HG03469 (cell line): ENCODE results near the gene ADISSP.
A peak's percentile ranks its signal among the peaks of the same experiment; 100 is the strongest.
"Not testable (repeated sequence)": the region's sequence is repeated elsewhere in the genome, so short reads cannot be mapped to it uniquely, and the experiment has no call there.

Experiments
- ATAC-seq: cut with Tn5 transposase; IDR thresholded peaks from one replicate; pipeline ENCODE4 v1.9.1; 2021; ENCODE audit warnings: mild to moderate bottlenecking, moderate library complexity, moderate number of reproducible peaks; ENCODE audit not compliant: unreplicated experiment

ADISSP gene

DNA sequence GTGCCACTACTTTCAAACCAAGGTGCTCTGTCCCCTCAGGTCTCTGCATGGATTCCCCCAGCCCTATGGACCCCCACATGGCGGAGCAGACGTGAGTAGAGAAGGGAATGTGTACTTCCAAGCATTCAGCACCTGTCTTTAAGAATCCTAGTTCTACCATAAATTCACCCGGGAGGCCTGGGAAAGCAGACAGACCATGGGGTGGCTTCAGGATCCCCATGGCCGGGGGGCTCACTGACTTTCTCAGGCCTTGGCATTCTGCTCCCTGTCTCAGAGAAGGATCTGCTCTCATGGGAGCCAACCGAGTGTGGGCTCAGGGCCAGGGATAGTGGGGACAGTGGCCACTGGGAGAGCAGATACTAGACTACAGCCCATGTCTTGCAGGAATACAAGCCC lies 30.8 kb upstream of the ADISSP start:
- no peak for ATAC-seq

DNA sequence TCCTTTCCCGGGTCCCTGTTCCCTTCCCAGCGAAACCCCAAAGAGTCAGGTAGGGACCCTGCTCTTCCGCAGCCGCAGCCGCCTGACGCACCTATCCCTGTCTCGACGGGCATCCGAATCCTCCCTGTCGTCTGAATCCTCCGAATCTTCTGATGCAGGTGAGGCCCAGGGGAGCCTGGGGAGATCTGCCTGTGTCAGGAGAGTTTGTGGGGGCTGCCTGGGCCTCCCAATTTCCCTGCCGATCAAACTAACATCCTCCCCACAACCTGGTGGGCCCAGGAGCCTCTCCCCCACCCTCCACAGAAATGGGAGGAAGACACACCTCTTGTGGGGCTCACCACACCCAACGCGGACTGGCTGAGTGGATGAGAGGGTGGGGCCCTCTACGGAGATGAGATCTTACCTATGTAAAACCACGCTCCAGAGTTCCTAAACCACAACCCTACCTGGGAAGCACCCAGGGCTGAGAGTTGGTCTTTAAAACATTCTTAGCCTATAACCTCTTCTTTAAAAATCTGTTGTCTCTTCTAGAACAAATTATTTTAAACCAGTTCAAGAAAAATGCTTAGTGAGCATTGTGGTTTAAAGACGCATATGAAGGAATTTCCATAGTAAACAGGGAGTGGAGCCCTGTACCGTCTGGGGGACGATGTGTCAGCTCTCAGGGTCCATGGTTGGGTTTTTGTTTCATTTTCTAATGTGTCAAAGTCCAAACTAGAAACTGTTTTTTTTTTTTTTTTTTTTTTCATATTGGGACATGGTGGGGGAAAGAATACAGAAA lies 30.2 kb upstream of the ADISSP start:
- no peak for ATAC-seq

DNA sequence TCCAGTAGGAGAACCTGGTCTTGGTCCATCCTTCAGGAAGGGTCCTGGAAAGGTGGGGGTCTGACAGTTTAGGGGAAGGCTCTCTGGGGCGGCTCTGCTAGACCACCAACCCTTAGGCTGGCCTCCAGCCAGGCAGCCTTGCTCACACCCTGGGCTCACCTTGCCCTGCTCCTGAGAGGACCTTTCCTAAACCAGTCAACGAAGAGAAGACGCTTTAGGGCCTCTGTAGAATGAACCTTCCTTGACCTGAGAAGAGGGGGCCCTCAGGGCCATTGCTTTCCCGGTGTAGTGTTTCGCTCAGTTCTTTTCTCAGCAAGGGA lies 29.6 kb upstream of the ADISSP start:
- no peak for ATAC-seq

DNA sequence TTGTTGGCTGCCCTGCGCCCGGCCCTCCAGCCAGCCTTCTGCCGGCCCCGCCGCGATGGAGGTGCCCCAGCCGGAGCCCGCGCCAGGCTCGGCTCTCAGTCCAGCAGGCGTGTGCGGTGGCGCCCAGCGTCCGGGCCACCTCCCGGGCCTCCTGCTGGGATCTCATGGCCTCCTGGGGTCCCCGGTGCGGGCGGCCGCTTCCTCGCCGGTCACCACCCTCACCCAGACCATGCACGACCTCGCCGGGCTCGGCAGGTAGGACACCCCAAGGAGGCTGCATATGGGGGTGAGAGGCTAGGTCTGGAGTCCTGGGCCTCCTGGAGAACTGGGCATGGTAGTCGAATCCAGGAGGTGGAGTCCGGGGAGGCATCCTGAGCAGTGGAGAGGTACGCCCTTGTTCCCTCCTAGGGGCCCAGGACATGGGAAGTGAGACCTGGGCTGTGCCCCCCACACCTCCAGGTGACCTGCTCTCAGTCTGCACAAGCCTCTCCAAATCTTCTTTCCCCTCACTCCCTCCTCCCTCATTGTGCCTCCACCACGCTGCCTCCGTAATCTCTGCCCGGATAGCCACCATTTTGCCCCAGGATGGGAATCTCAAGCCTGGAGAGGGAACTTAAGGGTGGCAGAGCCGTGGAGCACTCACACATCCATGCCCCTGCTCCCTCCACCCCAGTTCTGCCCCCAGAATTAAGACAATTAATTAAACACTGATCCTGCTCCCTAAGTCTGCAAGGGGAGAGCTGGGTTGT lies 29.1 kb upstream of the ADISSP start:
- no peak for ATAC-seq

DNA sequence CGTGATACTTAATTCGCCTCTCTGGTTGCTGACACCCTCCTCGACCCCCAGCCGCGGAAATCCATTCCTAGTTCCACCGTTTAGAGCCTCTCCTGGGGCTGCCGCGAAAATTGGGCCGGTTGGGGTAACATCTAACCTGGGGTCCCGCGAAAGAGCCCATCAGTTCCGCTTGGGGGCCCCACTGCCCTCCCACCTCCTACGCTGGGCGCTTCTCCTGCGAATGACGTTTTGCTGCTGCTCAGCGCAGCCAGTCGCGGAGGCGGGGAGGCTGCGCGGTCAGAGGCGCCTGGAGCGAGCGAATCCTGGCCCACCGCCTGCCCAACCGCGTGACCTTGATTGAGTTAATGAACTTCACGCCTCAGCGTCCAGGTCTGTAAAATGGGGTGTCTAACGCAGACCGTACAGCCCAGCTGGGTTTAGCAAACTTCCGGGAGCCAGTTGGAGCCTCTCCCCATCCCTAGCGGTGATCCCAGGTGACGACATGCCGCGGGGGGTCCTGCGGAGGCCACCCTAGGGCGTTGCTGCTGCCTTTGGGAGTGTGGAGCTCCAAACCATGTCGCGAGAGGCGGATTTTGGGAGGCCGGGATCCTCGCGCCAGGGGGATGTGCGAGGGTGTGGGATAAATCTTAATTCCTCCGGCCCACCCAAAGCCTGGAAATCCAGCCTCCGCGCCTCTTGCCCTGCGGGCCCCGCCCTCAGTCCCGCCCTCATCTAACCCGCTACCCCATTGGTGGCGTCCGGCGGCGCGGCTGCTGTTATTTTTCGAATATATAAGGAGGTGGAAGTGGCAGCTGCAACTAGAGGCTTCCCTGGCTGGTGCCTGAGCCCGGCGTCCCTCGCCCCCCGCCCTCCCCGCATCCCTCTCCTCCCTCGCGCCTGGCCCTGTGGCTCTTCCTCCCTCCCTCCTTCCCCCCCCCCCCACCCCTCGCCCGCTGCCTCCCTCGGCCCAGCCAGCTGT lies 28.2 kb upstream of the ADISSP start, which contains the start of gene CDC25B:
TSS of gene CDC25B (plus strand) at position 800 of the 958 bp plus-strand sequence. CDS start 222 bp downstream, outside the sequence.
- ATAC-seq: peak; percentile 35

DNA sequence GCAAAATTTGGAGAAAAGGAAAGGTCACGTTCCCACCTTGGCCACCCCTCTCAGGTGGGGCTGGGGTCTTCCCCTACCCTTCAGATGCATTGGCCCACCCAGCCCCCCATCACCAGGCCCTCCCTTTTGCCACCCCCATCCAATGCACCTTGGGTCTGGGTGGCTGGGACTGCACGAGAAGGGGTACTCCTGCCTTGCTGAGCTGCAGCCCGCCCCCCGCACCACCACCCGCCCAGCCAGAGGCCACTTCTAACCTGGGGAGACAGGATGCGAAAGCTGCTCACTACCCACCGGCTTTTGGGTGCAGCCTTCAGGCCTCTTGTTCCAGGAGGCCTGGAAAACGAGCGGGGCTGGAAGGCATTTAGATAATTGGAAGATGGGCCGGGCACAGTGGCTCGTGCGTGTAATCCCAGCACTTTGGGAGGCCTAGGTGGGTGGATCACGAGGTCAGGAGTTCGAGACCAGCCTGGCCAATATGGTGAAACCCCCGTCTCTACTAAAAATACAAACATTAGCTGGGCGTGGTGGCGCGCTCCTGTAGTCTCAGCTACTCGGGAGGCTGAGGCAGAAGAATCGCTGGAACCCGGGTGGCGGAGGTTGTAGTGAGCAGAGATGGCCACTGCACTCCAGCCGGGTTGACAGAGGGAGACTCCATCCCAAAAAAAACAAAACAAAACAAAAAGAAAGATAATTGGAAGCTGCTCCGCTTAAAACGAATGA lies 27.3 kb upstream of the ADISSP start:
- ATAC-seq: no peak

DNA sequence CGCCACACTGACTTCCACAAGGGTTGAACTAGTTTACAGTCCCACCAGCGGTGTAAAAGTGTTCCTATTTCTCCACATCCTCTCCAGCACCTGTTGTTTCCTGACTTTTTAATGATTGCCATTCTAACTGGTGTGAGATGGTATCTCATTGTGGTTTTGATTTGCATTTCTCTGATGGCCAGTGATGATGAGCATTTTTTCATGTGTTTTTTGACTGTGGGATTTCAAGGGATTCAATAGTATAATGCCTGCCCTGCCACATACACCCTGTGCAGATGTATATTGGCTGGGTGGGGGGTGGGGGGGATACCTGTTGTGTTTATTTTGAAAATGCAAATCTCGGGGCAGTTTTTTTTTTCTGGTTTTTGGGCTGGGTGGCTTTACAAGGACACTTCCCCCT lies 26.6 kb upstream of the ADISSP start:
- not testable (repeated sequence) for ATAC-seq

DNA sequence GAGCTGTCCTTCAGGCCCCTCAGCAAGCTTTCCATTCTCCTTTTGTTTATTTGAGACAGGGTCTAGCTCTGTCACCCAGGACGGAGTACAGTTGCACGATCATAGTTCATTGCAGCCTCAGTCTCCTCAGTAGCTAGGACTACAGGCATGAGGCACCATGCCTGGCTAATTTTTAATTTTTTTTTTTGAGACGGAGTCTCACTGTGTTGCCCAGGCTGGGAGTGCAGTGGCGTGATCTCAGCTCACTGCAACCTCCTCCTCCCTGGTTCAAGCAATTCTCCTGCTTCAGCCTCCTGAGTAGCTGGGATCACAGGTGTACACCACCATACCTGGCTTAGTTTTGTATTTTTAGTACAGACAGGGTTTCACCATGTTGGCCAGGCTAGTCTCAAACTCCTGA lies 21.6 kb upstream of the ADISSP start:
- ATAC-seq: not testable (repeated sequence)

DNA sequence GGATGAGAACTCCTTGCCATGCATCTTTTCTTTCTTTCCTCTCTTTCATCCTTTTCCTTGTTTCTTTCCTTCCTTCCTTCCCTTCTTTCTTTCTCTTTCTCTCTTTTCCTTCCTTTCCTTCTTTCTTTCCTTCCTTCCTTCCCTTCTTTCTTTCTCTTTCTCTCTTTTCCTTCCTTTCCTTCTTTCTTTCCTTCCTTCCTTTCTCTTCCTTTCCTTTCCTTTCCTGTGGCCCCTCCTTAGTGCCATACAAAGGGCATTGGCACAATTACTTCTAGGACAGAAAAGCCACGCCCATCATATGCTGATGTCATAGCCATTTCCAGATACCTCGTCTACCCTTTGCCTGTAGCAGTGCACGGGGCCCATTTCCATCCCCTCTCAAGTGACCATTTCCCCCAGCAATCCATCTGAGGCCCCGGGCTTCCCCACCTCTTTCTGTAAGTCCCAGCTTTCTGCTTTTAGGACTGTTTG lies 21.2 kb upstream of the ADISSP start:
- no peak for ATAC-seq

DNA sequence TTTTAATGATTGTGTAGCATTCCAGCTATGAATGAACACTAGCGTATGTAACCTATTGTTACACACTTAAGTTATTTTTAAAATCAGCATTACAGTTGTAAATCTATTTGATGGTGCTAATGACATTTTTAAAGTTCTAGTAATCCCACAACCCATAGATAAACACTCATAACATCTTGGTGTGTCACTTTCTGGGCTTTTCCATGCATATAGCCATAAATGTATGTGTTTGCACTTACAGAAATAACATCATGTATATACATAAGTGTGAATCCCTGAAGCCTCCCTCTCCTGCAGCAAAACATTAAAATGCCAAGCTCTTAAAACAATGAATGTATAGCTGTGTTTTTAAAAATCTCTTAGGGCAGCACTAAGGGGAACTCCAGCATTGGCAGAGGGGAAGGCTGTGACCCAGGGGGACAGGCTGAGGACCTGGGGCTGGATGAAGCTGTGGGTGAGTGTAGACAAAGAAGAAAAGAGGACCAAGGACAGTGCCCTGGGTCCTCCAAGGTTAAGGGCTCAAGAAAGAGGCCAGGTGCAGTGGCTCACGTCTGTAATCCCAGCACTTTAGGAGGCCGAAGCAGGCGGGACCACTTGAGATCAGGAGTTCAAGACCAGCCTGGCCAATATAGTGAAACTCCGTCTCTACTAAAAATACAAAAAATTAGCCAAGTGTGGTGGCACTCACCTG lies 19.9 kb upstream of the ADISSP start:
- no peak for ATAC-seq

DNA sequence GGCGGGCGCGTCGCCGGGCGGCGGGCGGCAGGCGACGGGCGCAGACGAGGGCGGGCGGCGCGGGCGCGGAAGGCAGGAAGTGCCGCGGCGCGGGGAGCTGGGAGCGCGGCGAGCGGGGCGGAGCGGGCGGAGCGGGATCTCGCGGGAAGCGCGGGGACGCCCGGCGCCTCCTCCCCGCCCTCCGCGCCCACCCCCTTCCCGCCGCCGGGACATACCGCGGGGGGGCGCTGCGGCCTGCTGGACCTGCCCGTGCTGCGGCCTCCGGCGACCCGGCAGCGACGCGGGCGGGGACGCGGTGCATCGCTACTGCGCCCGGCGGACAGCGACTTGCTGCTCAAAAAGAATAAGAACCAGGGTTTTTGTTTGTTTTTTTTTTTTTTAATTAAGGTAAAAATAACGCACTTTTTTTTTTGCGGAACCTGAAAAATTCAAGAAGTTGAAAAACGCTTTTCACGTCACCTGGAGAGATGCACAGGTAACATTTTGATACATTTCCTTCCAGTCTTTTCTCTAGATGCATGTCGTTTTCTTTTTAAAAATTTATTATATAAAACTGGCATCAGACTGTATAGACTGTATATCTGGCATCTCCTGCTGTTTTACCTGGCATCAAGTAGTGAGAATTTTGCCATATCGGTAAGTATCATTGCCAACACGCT lies 19.2 kb upstream of the ADISSP start, which contains the start of gene CENPB:
TSS of gene CENPB (minus strand) at position 76 of the 659 bp plus-strand sequence. CDS start 257 bp downstream, outside the sequence.
- peak; percentile 63 for ATAC-seq

DNA sequence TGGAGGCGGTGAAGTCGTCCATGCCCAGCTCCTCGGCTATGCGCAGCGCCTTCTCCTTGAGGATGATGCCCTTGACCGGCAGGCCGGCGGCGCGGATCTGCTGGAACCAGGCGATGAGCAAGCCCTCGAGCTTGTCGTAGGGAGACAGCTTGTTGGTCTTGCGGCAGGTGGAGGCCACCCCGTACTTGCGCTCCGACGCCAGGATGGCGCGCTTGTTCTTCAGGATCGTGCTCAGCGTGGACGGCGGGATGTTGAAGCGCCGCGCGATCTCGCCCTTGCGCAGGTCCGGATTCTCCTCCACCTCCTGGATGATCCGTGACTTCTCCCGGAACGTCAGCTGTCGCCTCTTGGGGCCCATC lies 18.6 kb upstream of the ADISSP start:
- ATAC-seq: no peak

DNA sequence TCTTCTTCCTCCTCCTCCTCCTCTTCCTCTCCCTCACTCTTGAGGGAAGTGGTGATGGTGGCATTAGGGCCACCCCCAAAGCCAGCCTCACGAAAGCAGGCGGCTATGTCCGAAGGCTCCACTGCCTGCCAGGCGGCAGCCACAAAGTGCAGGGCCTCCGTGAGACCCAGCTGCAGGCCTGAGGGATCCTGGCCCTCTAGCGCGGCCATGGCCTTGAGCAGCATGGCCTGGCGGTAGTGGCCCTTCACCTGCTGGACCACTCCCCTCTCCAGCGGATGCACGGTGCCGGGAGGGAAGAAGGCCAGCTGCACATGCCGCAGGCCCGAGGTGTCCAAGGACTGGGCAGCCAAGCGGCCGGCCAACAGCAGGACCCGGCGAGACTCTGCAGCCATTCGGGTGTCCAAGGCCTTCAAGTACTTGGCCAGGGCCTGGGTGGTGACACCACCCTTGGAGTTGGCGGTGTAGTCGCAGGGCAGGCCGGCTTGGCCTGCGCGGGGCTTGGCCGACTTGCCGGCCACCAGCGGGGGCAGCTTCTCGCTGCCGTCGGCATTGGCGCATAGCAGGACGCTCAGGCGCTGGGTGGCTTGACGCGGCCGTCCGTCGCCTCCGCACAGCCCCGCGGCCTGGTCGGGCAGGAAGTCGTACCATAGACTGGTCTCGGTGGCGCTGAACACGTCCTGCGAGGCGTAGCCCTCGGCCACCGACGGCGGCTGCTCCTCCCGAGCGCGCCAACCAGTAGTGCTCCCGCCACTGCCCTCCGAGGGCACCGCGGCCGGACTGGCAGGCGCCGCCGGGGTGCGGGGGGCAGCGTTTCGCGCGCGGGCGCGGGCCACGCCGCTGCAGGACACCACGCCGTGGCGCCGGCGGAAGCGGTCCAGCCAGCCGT lies 17.9 kb upstream of the ADISSP start:
- no peak for ATAC-seq

DNA sequence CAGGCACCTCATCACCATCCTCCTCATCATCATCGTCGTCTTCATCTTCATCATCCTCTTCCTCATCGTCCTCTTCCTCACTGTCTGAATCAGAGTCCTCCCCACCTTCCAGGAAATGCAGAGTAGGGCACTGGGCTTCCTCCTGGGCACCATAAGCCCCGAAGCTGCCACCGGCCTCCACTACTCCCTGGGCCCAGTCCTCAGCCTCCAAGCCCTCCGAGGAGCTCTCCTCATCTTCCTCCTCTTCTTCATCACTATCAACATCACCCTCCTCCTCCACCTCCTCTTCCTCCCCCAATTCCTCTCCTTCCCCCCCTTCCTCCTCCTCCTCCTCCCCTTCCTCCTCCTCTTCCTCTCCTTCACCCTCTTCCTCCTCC lies 17.3 kb upstream of the ADISSP start:
- no peak for ATAC-seq

DNA sequence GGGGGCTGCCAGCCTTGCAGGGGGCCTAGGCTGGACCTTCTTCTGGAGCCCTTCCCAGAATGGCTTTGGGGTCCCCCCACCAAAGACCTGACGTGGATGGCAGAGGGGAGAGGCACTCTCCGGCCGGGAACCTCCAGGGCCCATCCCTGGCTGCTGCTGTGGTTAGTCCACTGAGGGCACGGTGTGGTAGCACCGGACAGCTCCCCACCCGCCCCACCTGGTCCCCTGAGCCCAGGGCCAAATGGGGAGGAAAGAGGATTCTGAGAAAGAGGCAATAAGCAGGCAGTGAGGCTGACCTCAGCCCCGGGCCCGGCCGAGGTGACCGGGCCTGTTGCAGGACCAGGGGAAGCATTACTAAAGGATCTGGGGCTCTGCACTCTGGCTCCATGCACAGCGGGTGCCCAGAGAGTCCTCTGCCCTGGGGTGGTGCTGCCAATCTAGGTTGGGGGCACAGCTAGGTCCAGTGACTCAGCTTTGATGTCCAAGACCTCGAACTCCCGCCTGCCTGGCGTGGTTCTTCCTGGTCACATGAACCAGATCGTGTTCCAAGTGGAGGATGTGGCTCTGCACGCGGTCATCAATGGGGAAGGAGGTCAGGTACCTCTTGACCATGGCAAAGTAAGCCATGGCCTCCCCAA lies 16.8 kb upstream of the ADISSP start:
- no peak for ATAC-seq

DNA sequence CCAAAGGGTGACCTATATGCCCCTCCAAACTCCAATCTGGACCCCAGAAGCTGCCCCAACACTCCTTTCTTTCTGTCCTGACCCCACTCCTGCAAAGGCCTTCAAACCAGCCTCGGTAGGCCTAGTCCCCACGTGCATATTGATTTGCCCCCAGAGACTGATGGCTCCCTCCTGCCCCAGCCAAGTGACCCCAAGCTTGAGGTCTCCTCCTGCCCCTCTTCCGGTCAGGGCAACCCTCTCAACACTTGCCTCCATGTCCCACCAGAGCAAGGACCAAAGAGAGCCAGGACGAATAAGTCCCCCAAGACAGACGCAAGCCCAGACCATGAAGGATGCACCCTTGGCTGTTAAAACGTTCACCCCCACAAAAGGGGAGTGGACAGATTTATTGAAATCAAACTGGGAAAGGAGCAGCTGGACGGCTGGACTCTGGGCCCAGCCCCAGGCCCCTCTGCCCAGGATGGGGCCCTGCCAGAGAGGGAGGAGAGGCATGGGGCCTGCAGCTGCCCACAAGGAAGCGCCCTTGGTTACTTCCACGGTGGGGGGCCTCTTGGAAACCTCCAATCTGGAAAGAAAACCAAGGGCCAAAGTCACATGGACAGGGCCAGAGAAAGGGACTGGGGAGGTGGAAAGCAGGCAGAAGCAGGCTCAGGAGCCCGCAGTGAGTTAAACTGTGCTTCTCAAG lies 16.1 kb upstream of the ADISSP start:
- no peak for ATAC-seq

DNA sequence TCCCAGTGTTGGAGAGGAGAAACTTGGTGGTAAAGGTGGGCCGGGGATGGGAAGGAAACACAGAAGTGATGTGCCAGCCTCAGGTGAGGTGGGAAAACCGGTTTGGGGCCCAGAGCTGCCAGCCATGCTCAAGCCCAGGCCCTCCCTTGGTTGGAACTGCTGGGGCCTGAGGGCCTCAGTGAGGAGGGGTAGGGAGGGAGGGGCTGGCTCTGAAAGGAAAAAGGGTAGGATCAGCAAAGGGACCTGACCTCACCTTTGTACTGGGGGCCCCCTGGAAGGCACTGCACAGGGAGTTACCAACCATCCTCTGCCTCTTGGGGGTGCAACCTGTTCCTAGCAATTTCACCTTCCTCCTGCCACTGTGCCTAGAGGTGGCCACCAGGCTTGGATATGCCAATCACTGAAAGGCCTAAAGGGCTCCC lies 15.5 kb upstream of the ADISSP start:
- no peak for ATAC-seq
